Measurements from ENCODE around the gene ARHGAP27. TPM values are rescaled to one million over a fixed set of nuclear protein-coding genes. Genes with fewer than 3 reads are reported as not detected.

ARHGAP27 gene
- total RNA-seq, 3 donors from 2014 or later (not counting 1 experiment from before 2014, with no cell fraction given), result 125 to 141 (median 126) TPM

DNA sequence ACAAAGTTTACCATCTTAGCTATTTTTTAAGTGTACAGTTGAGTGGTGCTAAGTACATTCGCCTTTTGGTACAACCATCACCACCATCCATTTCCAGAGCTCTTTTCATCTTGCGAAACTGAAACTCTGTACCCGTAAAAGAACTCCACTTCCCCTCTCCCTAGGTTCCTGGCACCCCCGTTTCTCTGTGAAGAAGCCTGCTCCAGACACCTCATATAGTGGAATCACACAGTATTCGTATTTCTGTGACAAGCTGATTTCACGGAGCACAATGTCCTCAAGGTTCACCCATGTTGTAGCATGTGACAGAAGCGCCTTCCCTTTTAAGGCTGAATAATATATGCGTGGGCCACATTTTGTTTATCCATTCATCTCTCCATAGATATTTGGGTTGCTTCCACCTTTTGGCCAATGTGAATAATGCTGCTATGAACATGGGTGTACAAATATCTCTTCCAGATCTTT lies 61.7 kb downstream of the ARHGAP27 start:
- ATAC-seq (no peak), DNase-seq (no peak)
- H3K27ac Mint-ChIP-seq, result no peak overlapping the region
- peaks cover 17% of the 10 kb centered on the region for H3K4me1 ChIP-seq (ENCODE audit: control insufficient read depth, insufficient read depth, low read length)
- intact Hi-C loops (cut with micrococcal nuclease), result no loop called here
- no peak for TF ChIP-seq CTCF (IDR thresholded peaks at IDR 0.05)
- H3K9me3 ChIP-seq (ENCODE audit: control insufficient read depth, insufficient read depth, low read length), result no peaks in the 10 kb centered on the region
- WGBS (ENCODE audit: insufficient coverage), result 68% methylated on average over 8 of the region's 8 CpGs
- no peaks in the 10 kb centered on the region for H3K9me3 Mint-ChIP-seq
- no peak overlapping the region for H3K4me3 ChIP-seq (ENCODE audit: low read length)
- no peak overlapping the region for H3K4me3 Mint-ChIP-seq
- no peak overlapping the region for H3K27ac ChIP-seq (ENCODE audit: low read length)
- H3K36me3 Mint-ChIP-seq, result no peaks in the 10 kb centered on the region
- peaks cover 25 to 30% of the 10 kb centered on the region in 2 donors for H3K27me3 Mint-ChIP-seq (ENCODE audit: low read depth in 2 of 2)
- no peaks in the 10 kb centered on the region for H3K36me3 ChIP-seq (ENCODE audit: control insufficient read depth, insufficient read depth, low read length)
- peaks cover 6 to 10% of the 10 kb centered on the region in 2 donors for H3K4me1 Mint-ChIP-seq
- H3K27me3 ChIP-seq (ENCODE audit: control insufficient read depth, insufficient read depth, low read length), result peaks cover 3% of the 10 kb centered on the region

DNA sequence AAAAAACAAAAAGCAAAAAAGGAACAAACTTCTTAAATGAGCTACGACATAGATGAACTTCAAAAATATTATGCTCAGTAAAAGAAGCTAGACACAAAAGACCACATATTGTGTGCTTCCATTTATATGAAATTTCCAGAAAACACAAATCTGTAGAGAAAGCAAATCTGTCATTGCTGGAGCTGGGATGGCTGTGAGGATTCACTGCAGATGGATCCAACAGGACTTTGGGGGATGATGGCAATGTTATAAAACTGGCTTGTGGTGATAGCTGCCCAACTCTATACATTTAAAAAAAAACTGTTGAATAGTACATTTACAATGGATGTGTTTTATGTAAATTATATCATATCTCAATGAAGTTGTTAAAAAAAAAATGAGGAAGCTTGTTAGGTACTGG lies 63.2 kb downstream of the ARHGAP27 start:
- no peak for TF ChIP-seq CTCF (IDR thresholded peaks at IDR 0.05)
- H3K36me3 Mint-ChIP-seq, result no peaks in the 10 kb centered on the region
- peaks cover 6 to 10% of the 10 kb centered on the region in 2 donors for H3K4me1 Mint-ChIP-seq
- 78% methylated on average over 1 of the region's 1 CpG for WGBS (ENCODE audit: insufficient coverage)
- DNase-seq (no peak), ATAC-seq (no peak)
- Histone ChIP-seq H3K27me3 (ENCODE audit: control insufficient read depth, insufficient read depth, low read length) (peaks cover 3% of the 10 kb centered on the region), H3K27ac (ENCODE audit: low read length) (no peak overlapping the region), H3K36me3 (ENCODE audit: control insufficient read depth, insufficient read depth, low read length) (no peaks in the 10 kb centered on the region), H3K4me1 (ENCODE audit: control insufficient read depth, insufficient read depth, low read length) (peaks cover 17% of the 10 kb centered on the region), H3K9me3 (ENCODE audit: control insufficient read depth, insufficient read depth, low read length) (no peaks in the 10 kb centered on the region), H3K4me3 (ENCODE audit: low read length) (no peak overlapping the region)
- H3K9me3 Mint-ChIP-seq, result no peaks in the 10 kb centered on the region
- H3K4me3 Mint-ChIP-seq, result no peak overlapping the region
- peaks cover 30 to 34% of the 10 kb centered on the region in 2 donors for H3K27me3 Mint-ChIP-seq (ENCODE audit: low read depth in 2 of 2)
- no peak overlapping the region for H3K27ac Mint-ChIP-seq
- intact Hi-C loops (cut with micrococcal nuclease), result no loop called here

DNA sequence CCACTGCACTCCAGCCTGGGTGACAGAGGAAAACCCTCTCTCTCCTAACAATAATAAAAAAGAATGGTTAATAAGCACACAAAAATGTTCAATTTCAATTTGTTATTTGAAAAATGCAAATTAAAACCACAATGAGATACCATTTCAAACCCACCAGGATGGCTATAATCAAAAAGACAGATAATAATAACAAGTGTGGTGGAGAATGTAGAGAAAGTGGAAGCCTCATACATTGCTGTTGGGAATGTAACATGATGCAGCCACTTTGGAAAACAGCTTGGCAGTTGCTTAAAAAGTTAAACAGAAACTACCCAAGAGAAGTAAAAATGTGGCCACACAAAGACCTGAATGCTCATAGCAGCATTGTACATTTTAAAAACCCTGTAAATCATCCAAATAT lies 64.0 kb downstream of the ARHGAP27 start:
- Mint-ChIP-seq H3K9me3 (no peaks in the 10 kb centered on the region), H3K36me3 (no peaks in the 10 kb centered on the region), H3K27ac (no peak overlapping the region), H3K27me3 (ENCODE audit: low read depth in 2 of 2) (peaks cover 22 to 30% of the 10 kb centered on the region in 2 donors), H3K4me1 (peaks cover 5 to 6% of the 10 kb centered on the region in 2 donors), H3K4me3 (no peak overlapping the region)
- Histone ChIP-seq H3K9me3 (ENCODE audit: control insufficient read depth, insufficient read depth, low read length) (no peaks in the 10 kb centered on the region), H3K27ac (ENCODE audit: low read length) (no peak overlapping the region), H3K4me1 (ENCODE audit: control insufficient read depth, insufficient read depth, low read length) (peaks cover 14% of the 10 kb centered on the region), H3K4me3 (ENCODE audit: low read length) (no peak overlapping the region), H3K27me3 (ENCODE audit: control insufficient read depth, insufficient read depth, low read length) (peaks cover 3% of the 10 kb centered on the region), H3K36me3 (ENCODE audit: control insufficient read depth, insufficient read depth, low read length) (no peaks in the 10 kb centered on the region)
- ATAC-seq (no peak), DNase-seq (no peak)
- TF ChIP-seq CTCF (IDR thresholded peaks at IDR 0.05), result no peak
- intact Hi-C loops (cut with micrococcal nuclease), result no loop called here

DNA sequence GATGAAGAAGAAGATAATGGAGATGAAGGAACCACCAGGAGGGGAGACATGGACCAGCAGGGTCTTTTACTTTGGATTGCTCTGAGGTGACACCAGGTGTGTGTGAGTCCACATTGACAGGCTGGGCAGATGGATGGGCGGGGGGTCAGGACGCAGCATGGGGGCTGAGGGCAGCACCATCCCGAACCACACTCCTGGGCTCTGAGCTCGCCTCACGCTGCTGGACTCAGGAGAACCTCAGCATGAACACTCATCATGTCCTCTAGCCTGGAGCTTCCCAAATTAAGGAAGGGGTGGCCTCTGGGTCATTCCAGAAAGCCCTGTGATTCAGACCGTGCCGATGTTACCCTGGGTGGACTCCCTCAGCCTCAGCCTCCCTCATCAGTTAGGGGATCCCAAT lies 65.5 kb downstream of the ARHGAP27 start:
- Histone ChIP-seq H3K27ac (ENCODE audit: low read length) (no peak overlapping the region), H3K27me3 (ENCODE audit: control insufficient read depth, insufficient read depth, low read length) (peaks cover 2% of the 10 kb centered on the region), H3K4me1 (ENCODE audit: control insufficient read depth, insufficient read depth, low read length) (peaks cover 7% of the 10 kb centered on the region), H3K9me3 (ENCODE audit: control insufficient read depth, insufficient read depth, low read length) (no peaks in the 10 kb centered on the region), H3K36me3 (ENCODE audit: control insufficient read depth, insufficient read depth, low read length) (no peaks in the 10 kb centered on the region), H3K4me3 (ENCODE audit: low read length) (no peak overlapping the region)
- H3K4me1 Mint-ChIP-seq, result peaks cover 5 to 6% of the 10 kb centered on the region in 2 donors
- no peaks in the 10 kb centered on the region for H3K36me3 Mint-ChIP-seq
- intact Hi-C loops (cut with micrococcal nuclease), result no loop called here
- DNase-seq (no peak), ATAC-seq (no peak)
- no peak overlapping the region for H3K27ac Mint-ChIP-seq
- H3K4me3 Mint-ChIP-seq, result no peak overlapping the region
- TF ChIP-seq CTCF (IDR thresholded peaks at IDR 0.05), result no peak
- no peaks in the 10 kb centered on the region for H3K9me3 Mint-ChIP-seq
- WGBS (ENCODE audit: insufficient coverage), result 95% methylated on average over 7 of the region's 7 CpGs
- peaks cover 16 to 32% of the 10 kb centered on the region in 2 donors for H3K27me3 Mint-ChIP-seq (ENCODE audit: low read depth in 2 of 2)

Data from natural killer cell (primary cell).